Cardiac fibroblast (primary cell): ENCODE data around the gene TMCC3.
A peak's percentile ranks its signal among the peaks of the same experiment; 100 is the strongest.

Experiments
- DNase-seq, 2 donors: peaks; one replicate each; pipeline versions ENCODE4 v3.0.0 to v3.0.0-alpha.2; 2010; ENCODE audit warnings: low read depth in 2 of 2
- H3K4me3 ChIP-seq, 2 donors: replicated peaks in 1 of 2; 1 replicate in 1 of 2; 2 replicates in 1 of 2; pipeline ENCODE4 v1.5.1; 2011; ENCODE audit warnings: low read depth in 2 of 2, low read length in 2 of 2, mild to moderate bottlenecking in 2 of 2, moderate library complexity in 1 of 2
- CTCF ChIP-seq: IDR thresholded peaks from one replicate; pipeline ENCODE4 v1.5.1; 2011; ENCODE audit warnings: low read depth, mild to moderate bottlenecking, low read length, inconsistent platforms

Gene TMCC3

GRCh38 chr12:94637390-94638113 is 12.8 kb downstream of the TMCC3 start:
- TF ChIP-seq CTCF = no peak
- H3K4me3 ChIP-seq = no peak overlapping the region
- no peak for DNase-seq

GRCh38 chr12:94636462-94637085 is 13.8 kb downstream of the TMCC3 start:
- DNase-seq = peak; percentile 25 to 61
- H3K4me3 ChIP-seq = no peak overlapping the region
- no peak for TF ChIP-seq CTCF

GRCh38 chr12:94634717-94635116 is 15.6 kb downstream of the TMCC3 start:
- DNase-seq = no peak
- no peak for TF ChIP-seq CTCF
- H3K4me3 ChIP-seq = no peak overlapping the region

- DNase-seq = no peak
- TF ChIP-seq CTCF = no peak
- no peak overlapping the region for H3K4me3 ChIP-seq
These were observed 17.0 kb downstream of the TMCC3 start for GRCh38 chr12:94633401-94633800.

- TF ChIP-seq CTCF = no peak
- DNase-seq = no peak
- H3K4me3 ChIP-seq = no peak overlapping the region
These were observed 19.3 kb downstream of the TMCC3 start for GRCh38 chr12:94631058-94631457.

GRCh38 chr12:94628819-94629472 is 21.4 kb downstream of the TMCC3 start:
- no peak overlapping the region for H3K4me3 ChIP-seq
- no peak for TF ChIP-seq CTCF
- DNase-seq = no peak
